GM12878 (cell line): Measurements from ENCODE around the gene SSH3. TPM values are rescaled to one million over a fixed set of nuclear protein-coding genes. Genes with fewer than 3 reads are reported as not detected.

ENCODE experiments used
- BHLHE40 ChIP-seq, 2 experiments: fragments of 450-650 bp in 1 of 2; IDR thresholded peaks; 2 replicates each; pipeline ENCODE4 v1.6.1; 2011 to 2017; ENCODE audit warnings: low read depth in 2 of 2, borderline replicate concordance in 1 of 2, improper control_type of control experiment in 1 of 2, low read length in 1 of 2, mild to moderate bottlenecking in 1 of 2
- EED ChIP-seq: sonication (generic); IDR thresholded peaks from 2 replicates; pipeline ENCODE4 v1.6.1; 2016; ENCODE audit warnings: antibody characterized with exemption, low read depth
- ESRRA ChIP-seq: IDR thresholded peaks from 2 replicates; pipeline ENCODE4 v1.6.1; 2012; ENCODE audit warnings: mild to moderate bottlenecking, low read length, improper control_type of control experiment
- FOXK2 ChIP-seq: fragments of 450-650 bp; IDR thresholded peaks from 2 replicates; pipeline ENCODE4 v1.6.1; 2017; ENCODE audit warnings: mild to moderate bottlenecking, moderate library complexity
- JUNB ChIP-seq: IDR thresholded peaks from 2 replicates; pipeline ENCODE4 v1.6.1; 2016; ENCODE audit warnings: antibody characterized with exemption, mild to moderate bottlenecking
- NFYA ChIP-seq: IDR thresholded peaks from 2 replicates; pipeline ENCODE4 v1.6.1; 2011; ENCODE audit warnings: low read depth, mild to moderate bottlenecking, low read length, improper control_type of control experiment, borderline replicate concordance
- POLR2A ChIP-seq: IDR thresholded peaks from 2 replicates; pipeline ENCODE4 v1.6.1; 2011; ENCODE audit warnings: low read depth, mild to moderate bottlenecking, low read length
- POLR2AphosphoS5 ChIP-seq: IDR thresholded peaks from 2 replicates; pipeline ENCODE4 v1.6.1; 2011; ENCODE audit warnings: mild to moderate bottlenecking, low read length, inconsistent platforms
- RELB ChIP-seq: fragments of 450-650 bp; IDR thresholded peaks from 2 replicates; pipeline ENCODE4 v1.6.1; 2017; ENCODE audit warnings: low read depth, mild to moderate bottlenecking, moderate library complexity
- SRF ChIP-seq, 2 experiments: IDR thresholded peaks; 2 replicates each; pipeline ENCODE4 v1.6.1; 2011; ENCODE audit warnings: low read depth in 2 of 2, low read length in 2 of 2, mild to moderate bottlenecking in 1 of 2, moderate library complexity in 1 of 2
- SUZ12 ChIP-seq: fragments of 200-600 bp; sonication (generic); IDR thresholded peaks from one replicate; pipeline ENCODE4 v1.6.1; 2018; ENCODE audit warnings: antibody characterized with exemption, mild to moderate bottlenecking; ENCODE audit not compliant: unreplicated experiment
- TCF12 ChIP-seq: IDR thresholded peaks from 2 replicates; pipeline ENCODE4 v1.6.1; 2011; ENCODE audit warnings: low read depth, mild to moderate bottlenecking, low read length
- USF2 ChIP-seq: IDR thresholded peaks from 2 replicates; pipeline ENCODE4 v1.6.1; 2011; ENCODE audit warnings: low read depth, low read length, improper control_type of control experiment, borderline replicate concordance
- polyA plus RNA-seq, 11 experiments: library from polyadenylated mRNA; depleted of rRNA in 4 of 11; unstranded in 6 of 11; stranded (reverse) in 5 of 11; fragments of >200 nt; fragmentation: Nextera tagmentation in 4 of 11; fragmentation: Illumina TruSeq in 1 of 11; extraction: Ambion mirVana in 4 of 11; extraction: Trizol in 1 of 11; gene quantifications; 1 replicate in 1 of 11; 2 replicates in 10 of 11; pipeline versions ENCODE4 v1.2.1 to v1.2.3, GENCODE V29; 2011 to 2016; ENCODE audit warnings: inconsistent platforms in 2 of 11, missing spikeins in 2 of 11, low read depth in 1 of 11
- total RNA-seq, 4 experiments: library from RNA; depleted of rRNA in 3 of 4; stranded (reverse); fragments of >200 nt in 3 of 4; fragmentation: Illumina TruSeq in 1 of 4; extraction: Trizol in 1 of 4; gene quantifications; 2 replicates each; pipeline versions ENCODE4 v1.2.1 to v1.2.3, GENCODE V29; 2013 to 2021
- TF ChIP-seq, protein P1 (sequence below): fragments of 450-650 bp; IDR thresholded peaks from 2 replicates; pipeline ENCODE4 v1.6.1; 2017; ENCODE audit warnings: mild to moderate bottlenecking
- TF ChIP-seq, protein P2 (sequence below): IDR thresholded peaks from 2 replicates; pipeline ENCODE4 v1.6.1; 2012; ENCODE audit warnings: improper control_type of control experiment, low read depth, low read length; ENCODE audit not compliant: insufficient replicate concordance

SSH3 gene
- total and polyA plus RNA-seq, 10 of the 15 experiments (the other 5 are each of a cell fraction or from before 2014, with no cell fraction given), result 0.05 to 0.83 (median 0.28) TPM; not detected in 3

- TF ChIP-seq, protein P1, sequence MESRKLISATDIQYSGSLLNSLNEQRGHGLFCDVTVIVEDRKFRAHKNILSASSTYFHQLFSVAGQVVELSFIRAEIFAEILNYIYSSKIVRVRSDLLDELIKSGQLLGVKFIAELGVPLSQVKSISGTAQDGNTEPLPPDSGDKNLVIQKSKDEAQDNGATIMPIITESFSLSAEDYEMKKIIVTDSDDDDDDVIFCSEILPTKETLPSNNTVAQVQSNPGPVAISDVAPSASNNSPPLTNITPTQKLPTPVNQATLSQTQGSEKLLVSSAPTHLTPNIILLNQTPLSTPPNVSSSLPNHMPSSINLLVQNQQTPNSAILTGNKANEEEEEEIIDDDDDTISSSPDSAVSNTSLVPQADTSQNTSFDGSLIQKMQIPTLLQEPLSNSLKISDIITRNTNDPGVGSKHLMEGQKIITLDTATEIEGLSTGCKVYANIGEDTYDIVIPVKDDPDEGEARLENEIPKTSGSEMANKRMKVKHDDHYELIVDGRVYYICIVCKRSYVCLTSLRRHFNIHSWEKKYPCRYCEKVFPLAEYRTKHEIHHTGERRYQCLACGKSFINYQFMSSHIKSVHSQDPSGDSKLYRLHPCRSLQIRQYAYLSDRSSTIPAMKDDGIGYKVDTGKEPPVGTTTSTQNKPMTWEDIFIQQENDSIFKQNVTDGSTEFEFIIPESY, result no peak
- TF ChIP-seq ESRRA (no peak), POLR2AphosphoS5 (no peak), JUNB (no peak), SRF (IDR thresholded peaks at IDR 0.05; ENCODE audit: low read depth in 2 of 2, low read length in 2 of 2) (no peak), EED (peak; percentile 70), RELB (peak; percentile 31; the same call in 1 of the 2 replicates), USF2 (no peak), POLR2A (peak; percentile 44; the same call in 1 of the 2 replicates), SUZ12 (no peak), NFYA (no peak), BHLHE40 (IDR thresholded peaks at IDR 0.05; ENCODE audit: borderline replicate concordance in 1 of 2, low read depth in 2 of 2, low read length in 1 of 2) (no peak), TCF12 (no peak), FOXK2 (no peak)
- TF ChIP-seq, protein P2, sequence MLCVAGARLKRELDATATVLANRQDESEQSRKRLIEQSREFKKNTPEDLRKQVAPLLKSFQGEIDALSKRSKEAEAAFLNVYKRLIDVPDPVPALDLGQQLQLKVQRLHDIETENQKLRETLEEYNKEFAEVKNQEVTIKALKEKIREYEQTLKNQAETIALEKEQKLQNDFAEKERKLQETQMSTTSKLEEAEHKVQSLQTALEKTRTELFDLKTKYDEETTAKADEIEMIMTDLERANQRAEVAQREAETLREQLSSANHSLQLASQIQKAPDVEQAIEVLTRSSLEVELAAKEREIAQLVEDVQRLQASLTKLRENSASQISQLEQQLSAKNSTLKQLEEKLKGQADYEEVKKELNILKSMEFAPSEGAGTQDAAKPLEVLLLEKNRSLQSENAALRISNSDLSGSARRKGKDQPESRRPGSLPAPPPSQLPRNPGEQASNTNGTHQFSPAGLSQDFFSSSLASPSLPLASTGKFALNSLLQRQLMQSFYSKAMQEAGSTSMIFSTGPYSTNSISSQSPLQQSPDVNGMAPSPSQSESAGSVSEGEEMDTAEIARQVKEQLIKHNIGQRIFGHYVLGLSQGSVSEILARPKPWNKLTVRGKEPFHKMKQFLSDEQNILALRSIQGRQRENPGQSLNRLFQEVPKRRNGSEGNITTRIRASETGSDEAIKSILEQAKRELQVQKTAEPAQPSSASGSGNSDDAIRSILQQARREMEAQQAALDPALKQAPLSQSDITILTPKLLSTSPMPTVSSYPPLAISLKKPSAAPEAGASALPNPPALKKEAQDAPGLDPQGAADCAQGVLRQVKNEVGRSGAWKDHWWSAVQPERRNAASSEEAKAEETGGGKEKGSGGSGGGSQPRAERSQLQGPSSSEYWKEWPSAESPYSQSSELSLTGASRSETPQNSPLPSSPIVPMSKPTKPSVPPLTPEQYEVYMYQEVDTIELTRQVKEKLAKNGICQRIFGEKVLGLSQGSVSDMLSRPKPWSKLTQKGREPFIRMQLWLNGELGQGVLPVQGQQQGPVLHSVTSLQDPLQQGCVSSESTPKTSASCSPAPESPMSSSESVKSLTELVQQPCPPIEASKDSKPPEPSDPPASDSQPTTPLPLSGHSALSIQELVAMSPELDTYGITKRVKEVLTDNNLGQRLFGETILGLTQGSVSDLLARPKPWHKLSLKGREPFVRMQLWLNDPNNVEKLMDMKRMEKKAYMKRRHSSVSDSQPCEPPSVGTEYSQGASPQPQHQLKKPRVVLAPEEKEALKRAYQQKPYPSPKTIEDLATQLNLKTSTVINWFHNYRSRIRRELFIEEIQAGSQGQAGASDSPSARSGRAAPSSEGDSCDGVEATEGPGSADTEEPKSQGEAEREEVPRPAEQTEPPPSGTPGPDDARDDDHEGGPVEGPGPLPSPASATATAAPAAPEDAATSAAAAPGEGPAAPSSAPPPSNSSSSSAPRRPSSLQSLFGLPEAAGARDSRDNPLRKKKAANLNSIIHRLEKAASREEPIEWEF, result no peak
These were observed 32.8 kb upstream of the SSH3 start (continued) for GRCh38 chr11:67270256-67271204.
